Esophagus muscularis mucosa (tissue), 3 donors: ENCODE measurements around the gene MRPL24.

Source experiments
- POLR2AphosphoS5 ChIP-seq, 2 donors: sonication (generic); formaldehyde crosslinking; IDR thresholded peaks; one replicate each; pipeline ENCODE4 v1.6.1; 2017; ENCODE audit warnings: antibody characterized with exemption in 2 of 2
- TF ChIP-seq, protein P1 (sequence below), 3 experiments: fragments of 200-600 bp in 2 of 3; fragments of 450-650 bp in 1 of 3; sonication (generic) in 2 of 3; IDR thresholded peaks; one replicate each; pipeline ENCODE4 v1.5.1; 2017 to 2019; ENCODE audit warnings: antibody characterized with exemption in 3 of 3, mild to moderate bottlenecking in 2 of 3, moderate library complexity in 1 of 3

DNA sequence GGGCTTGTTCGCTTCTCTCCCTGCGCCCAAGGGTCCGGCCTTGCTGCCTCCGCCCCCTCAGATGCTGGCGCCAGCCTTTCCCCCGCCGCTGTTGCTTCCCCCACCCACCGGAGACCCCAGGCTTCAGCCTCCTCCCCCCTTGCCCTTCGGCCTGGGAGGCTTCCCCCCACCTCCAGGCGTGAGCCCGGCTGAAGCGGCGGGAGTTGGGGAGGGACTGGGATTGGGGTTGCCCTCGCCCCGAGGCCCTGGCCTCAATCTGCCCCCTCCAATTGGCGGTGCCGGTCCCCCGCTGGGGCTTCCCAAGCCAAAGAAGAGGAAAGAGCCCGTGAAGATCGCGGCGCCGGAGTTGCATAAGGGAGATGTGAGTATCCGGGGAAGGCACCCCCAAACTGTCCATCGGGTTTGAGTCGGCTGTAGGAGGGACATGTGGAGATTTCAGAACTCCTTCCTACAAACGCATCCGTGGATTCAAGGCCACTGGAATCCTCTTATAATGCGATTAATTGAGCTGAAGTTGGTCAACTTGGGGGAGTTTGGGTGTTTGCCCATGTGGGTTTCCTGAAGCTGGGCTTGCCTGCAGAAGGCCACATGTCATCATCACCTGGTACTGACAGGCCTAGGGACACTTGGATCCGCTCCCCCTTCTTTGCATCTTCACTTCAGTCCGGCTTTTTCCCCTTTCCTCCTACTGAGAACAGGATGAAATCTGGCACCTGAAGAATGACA, 27.2 kb upstream of the MRPL24 start:
- TF ChIP-seq POLR2AphosphoS5 (IDR thresholded peaks at IDR 0.05), result peak in 1 of 2 donors; percentile 10
- TF ChIP-seq, protein P1, sequence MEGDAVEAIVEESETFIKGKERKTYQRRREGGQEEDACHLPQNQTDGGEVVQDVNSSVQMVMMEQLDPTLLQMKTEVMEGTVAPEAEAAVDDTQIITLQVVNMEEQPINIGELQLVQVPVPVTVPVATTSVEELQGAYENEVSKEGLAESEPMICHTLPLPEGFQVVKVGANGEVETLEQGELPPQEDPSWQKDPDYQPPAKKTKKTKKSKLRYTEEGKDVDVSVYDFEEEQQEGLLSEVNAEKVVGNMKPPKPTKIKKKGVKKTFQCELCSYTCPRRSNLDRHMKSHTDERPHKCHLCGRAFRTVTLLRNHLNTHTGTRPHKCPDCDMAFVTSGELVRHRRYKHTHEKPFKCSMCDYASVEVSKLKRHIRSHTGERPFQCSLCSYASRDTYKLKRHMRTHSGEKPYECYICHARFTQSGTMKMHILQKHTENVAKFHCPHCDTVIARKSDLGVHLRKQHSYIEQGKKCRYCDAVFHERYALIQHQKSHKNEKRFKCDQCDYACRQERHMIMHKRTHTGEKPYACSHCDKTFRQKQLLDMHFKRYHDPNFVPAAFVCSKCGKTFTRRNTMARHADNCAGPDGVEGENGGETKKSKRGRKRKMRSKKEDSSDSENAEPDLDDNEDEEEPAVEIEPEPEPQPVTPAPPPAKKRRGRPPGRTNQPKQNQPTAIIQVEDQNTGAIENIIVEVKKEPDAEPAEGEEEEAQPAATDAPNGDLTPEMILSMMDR (IDR thresholded peaks at IDR 0.05), result no peak
